H1 (cell line): ENCODE data around the gene CRTC1. TPM values are rescaled to one million over a fixed set of nuclear protein-coding genes. Genes with fewer than 3 reads are reported as not detected.

Experiments
- CTCF ChIA-PET: fragments of 300-600 bp; sonication (Branson Sonifier 250); formaldehyde crosslinking; loops from one replicate; lab custom pipeline; 2021; ENCODE audit not compliant: partially characterized antibody; lab: Charles Lee
- POLR2A ChIA-PET: fragments of 300-600 bp; sonication (Branson Sonifier 250); formaldehyde crosslinking; loops from one replicate; lab custom pipeline; 2021; ENCODE audit warnings: inconsistent platforms; ENCODE audit not compliant: partially characterized antibody; lab: Charles Lee
- DNase-seq, 2 experiments: peaks; one replicate each; pipeline versions ENCODE4 v3.0.0 to v3.0.0-alpha.2; 2010 to 2022; ENCODE audit warnings: low spot score in 2 of 2, low read depth in 1 of 2, mixed read lengths in 1 of 2
- FAIRE-seq: peaks from 2 replicates; lab custom pipeline; 2011; peaks lifted over from hg19 to GRCh38; lab: Jason Lieb, UNC
- H2AFZ ChIP-seq: 2 replicates; pipeline ENCODE4 v1.8.1; 2012; ENCODE audit warnings: low read length, inconsistent platforms
- H2AK5ac ChIP-seq: 2 replicates; pipeline ENCODE4 v1.6.1; 2013; ENCODE audit warnings: low read depth, low read length
- H2BK120ac ChIP-seq: replicated peaks from 2 replicates; pipeline ENCODE3; 2013; ENCODE audit warnings: low read depth, low read length, inconsistent platforms
- H2BK12ac ChIP-seq: 2 replicates; pipeline ENCODE4 v1.6.1; 2013; ENCODE audit warnings: low read depth, low read length
- H2BK15ac ChIP-seq: 2 replicates; pipeline ENCODE4 v1.6.1; 2013; ENCODE audit warnings: low read length
- H2BK20ac ChIP-seq: 2 replicates; pipeline ENCODE4 v1.6.1; 2013; ENCODE audit warnings: low read length
- H2BK5ac ChIP-seq: 2 replicates; pipeline ENCODE4 v1.6.1; 2013; ENCODE audit warnings: low read depth, low read length
- H3K14ac ChIP-seq: 2 replicates; pipeline ENCODE4 v1.6.1; 2013; ENCODE audit warnings: inconsistent platforms; ENCODE audit not compliant: insufficient read length
- H3K18ac ChIP-seq: 2 replicates; pipeline ENCODE4 v1.6.1; 2013; ENCODE audit warnings: low read length; ENCODE audit errors: extremely low read depth
- H3K23ac ChIP-seq: 2 replicates; pipeline ENCODE4 v1.6.1; 2013; ENCODE audit warnings: inconsistent platforms; ENCODE audit not compliant: insufficient read length
- H3K23me2 ChIP-seq: 2 replicates; pipeline ENCODE4 v1.6.1; 2013; ENCODE audit warnings: low read depth, low read length
- H3K27ac ChIP-seq: 2 replicates; pipeline ENCODE4 v1.6.1; 2011; ENCODE audit warnings: low read depth, low read length, inconsistent platforms
- H3K27me3 ChIP-seq, 4 experiments: replicated peaks in 1 of 4; 1 replicate in 1 of 4; 2 replicates in 3 of 4; pipeline versions ENCODE4 v1.6.1 to v1.8.1; 2011 to 2013; ENCODE audit warnings: low read length in 3 of 4, mild to moderate bottlenecking in 3 of 4, inconsistent platforms in 2 of 4, mixed read lengths in 2 of 4, moderate library complexity in 1 of 4; ENCODE audit not compliant: control insufficient read depth in 3 of 4, insufficient read depth in 3 of 4; ENCODE audit errors: extremely low read depth in 1 of 4
- H3K36me3 ChIP-seq, 4 experiments: 2 replicates each; pipeline versions ENCODE4 v1.6.1 to v1.8.1; 2011 to 2013; ENCODE audit warnings: mild to moderate bottlenecking in 4 of 4, low read length in 3 of 4, moderate library complexity in 2 of 4, control low read depth in 1 of 4, inconsistent platforms in 1 of 4; ENCODE audit not compliant: insufficient read depth in 4 of 4, control insufficient read depth in 2 of 4
- H3K4ac ChIP-seq: replicated peaks from 2 replicates; pipeline ENCODE3; 2013; ENCODE audit warnings: low read length, low read depth, mixed read lengths, inconsistent platforms; ENCODE audit not compliant: insufficient read length
- H3K4me1 ChIP-seq, 4 experiments: replicated peaks in 1 of 4; 1 replicate in 1 of 4; 2 replicates in 3 of 4; pipeline versions ENCODE4 v1.6.1 to v1.8.1; 2011 to 2013; ENCODE audit warnings: low read length in 3 of 4, inconsistent platforms in 2 of 4, mixed read lengths in 1 of 4; ENCODE audit not compliant: insufficient read depth in 4 of 4, control insufficient read depth in 3 of 4
- H3K4me2 ChIP-seq, 2 experiments: 2 replicates each; pipeline versions ENCODE4 v1.6.1 to v1.8.1; 2011 to 2013; ENCODE audit warnings: low read depth in 2 of 2, low read length in 2 of 2, control low read depth in 1 of 2, inconsistent platforms in 1 of 2, mild to moderate bottlenecking in 1 of 2; ENCODE audit not compliant: insufficient read depth in 1 of 2
- H3K4me3 ChIP-seq, 4 experiments: fragments of 200-600, 300-600 bp in 1 of 4; sonication (generic), shearing (Covaris generic), sonication (Bioruptor Twin) in 1 of 4; 2 replicates each; pipeline versions ENCODE4 v1.5.1 to v1.8.1; 2011 to 2016; ENCODE audit warnings: low read length in 4 of 4, low read depth in 3 of 4, control low read depth in 2 of 4, inconsistent platforms in 2 of 4, mild to moderate bottlenecking in 2 of 4, mixed read lengths in 1 of 4, moderate library complexity in 1 of 4; ENCODE audit not compliant: insufficient read depth in 2 of 4; ENCODE audit errors: extremely low read depth in 1 of 4
- H3K56ac ChIP-seq: replicated peaks from 2 replicates; pipeline ENCODE3; 2013; ENCODE audit warnings: low read depth, mild to moderate bottlenecking, mixed read lengths, low read length, inconsistent platforms; ENCODE audit not compliant: insufficient read length
- H3K79me1 ChIP-seq: 2 replicates; pipeline ENCODE4 v1.6.1; 2013; ENCODE audit warnings: low read depth, low read length, control low read depth
- H3K79me2 ChIP-seq, 2 experiments: 2 replicates each; pipeline versions ENCODE4 v1.6.1 to v1.8.1; 2012 to 2013; ENCODE audit warnings: low read length in 2 of 2, mild to moderate bottlenecking in 2 of 2, inconsistent platforms in 1 of 2; ENCODE audit not compliant: insufficient read depth in 2 of 2, control insufficient read depth in 1 of 2
- H3K9ac ChIP-seq, 4 experiments: replicated peaks in 1 of 4; 1 replicate in 1 of 4; 2 replicates in 3 of 4; pipeline versions ENCODE4 v1.6.1 to v1.8.1; 2011 to 2013; ENCODE audit warnings: low read depth in 3 of 4, low read length in 3 of 4, control low read depth in 2 of 4, mild to moderate bottlenecking in 2 of 4, moderate library complexity in 2 of 4, inconsistent platforms in 1 of 4; ENCODE audit errors: extremely low read depth in 1 of 4
- H3K9me3 ChIP-seq, 2 experiments: 2 replicates each; pipeline versions ENCODE4 v1.6.1 to v1.8.1; 2012 to 2013; ENCODE audit warnings: mild to moderate bottlenecking in 2 of 2, moderate library complexity in 2 of 2, control low read depth in 1 of 2, inconsistent platforms in 1 of 2, low read depth in 1 of 2, low read length in 1 of 2, mixed read lengths in 1 of 2; ENCODE audit not compliant: insufficient read depth in 2 of 2
- H4K20me1 ChIP-seq, 2 experiments: replicated peaks in 1 of 2; 2 replicates each; pipeline versions ENCODE3 to v1.8.1; 2011 to 2013; ENCODE audit warnings: inconsistent platforms in 2 of 2, low read length in 2 of 2, mild to moderate bottlenecking in 1 of 2; ENCODE audit not compliant: insufficient read depth in 2 of 2, control insufficient read depth in 1 of 2
- H4K5ac ChIP-seq: 2 replicates; pipeline ENCODE4 v1.6.1; 2013; ENCODE audit warnings: low read length, low read depth, mixed read lengths, inconsistent platforms; ENCODE audit not compliant: insufficient read length
- H4K8ac ChIP-seq: 2 replicates; pipeline ENCODE4 v1.8.0; 2013; ENCODE audit warnings: mild to moderate bottlenecking, moderate library complexity, low read length, inconsistent platforms; ENCODE audit not compliant: insufficient read depth; ENCODE audit errors: extremely low read depth
- H4K91ac ChIP-seq: replicated peaks from 2 replicates; pipeline ENCODE3; 2013; ENCODE audit warnings: low read length, mixed read lengths, inconsistent platforms; ENCODE audit not compliant: insufficient read length
- BCL11A ChIP-seq, 2 experiments: IDR thresholded peaks; one replicate each; pipeline ENCODE4 v1.6.1; 2011; ENCODE audit warnings: low read depth in 2 of 2, low read length in 2 of 2, mild to moderate bottlenecking in 2 of 2
- CHD2 ChIP-seq: IDR thresholded peaks from 2 replicates; pipeline ENCODE4 v1.6.1; 2012; ENCODE audit warnings: low read length, improper control_type of control experiment
- EGR1 ChIP-seq: IDR thresholded peaks from 2 replicates; pipeline ENCODE4 v1.6.1; 2011; ENCODE audit warnings: low read depth, low read length, borderline replicate concordance
- EP300 ChIP-seq, 2 experiments: IDR thresholded peaks; 1 replicate in 1 of 2; 2 replicates in 1 of 2; pipeline ENCODE4 v1.6.1; 2011 to 2012; ENCODE audit warnings: low read depth in 2 of 2, low read length in 2 of 2, mild to moderate bottlenecking in 2 of 2, borderline replicate concordance in 1 of 2, inconsistent platforms in 1 of 2, moderate library complexity in 1 of 2
- GABPA ChIP-seq: IDR thresholded peaks from 2 replicates; pipeline ENCODE4 v1.6.1; 2011; ENCODE audit warnings: mild to moderate bottlenecking, low read length, moderate library complexity, borderline replicate concordance; ENCODE audit not compliant: insufficient read depth
- MAX ChIP-seq: IDR thresholded peaks from 2 replicates; pipeline ENCODE4 v1.6.1; 2012; ENCODE audit warnings: inconsistent platforms
- SP1 ChIP-seq: IDR thresholded peaks from 2 replicates; pipeline ENCODE4 v1.6.1; 2011; ENCODE audit warnings: low read depth, low read length
- SP2 ChIP-seq: IDR thresholded peaks from 2 replicates; pipeline ENCODE4 v1.6.1; 2012; ENCODE audit warnings: mild to moderate bottlenecking, low read length, inconsistent platforms
- SRF ChIP-seq: IDR thresholded peaks from 2 replicates; pipeline ENCODE4 v1.6.1; 2011; ENCODE audit warnings: mild to moderate bottlenecking, low read depth, low read length, moderate library complexity
- TAF7 ChIP-seq: optimal IDR thresholded peaks from 2 replicates; pipeline ENCODE3; 2011; ENCODE audit warnings: low read depth, mild to moderate bottlenecking, inconsistent platforms, low read length, moderate library complexity, borderline replicate concordance
- YY1 ChIP-seq: IDR thresholded peaks from 2 replicates; pipeline ENCODE4 v1.6.1; 2011; ENCODE audit warnings: low read depth, mild to moderate bottlenecking, low read length
- WGBS, 2 experiments: shearing (Covaris generic) in 1 of 2; methylation state at CpG; one replicate each; pipeline versions ENCODE4 v1.1.6 to v1.1.7; 2013 to 2015; ENCODE audit warnings: low lambda C conversion rate in 2 of 2, mixed read lengths in 2 of 2, inconsistent platforms in 1 of 2, low coverage in 1 of 2, missing lambda C conversion rate in 1 of 2; ENCODE audit not compliant: insufficient replicate concordance in 2 of 2, insufficient coverage in 1 of 2, insufficient read length in 1 of 2; ENCODE audit errors: extremely low coverage in 1 of 2, missing lambda C conversion rate in 1 of 2; 5-methylcytosine and 5-hydroxymethylcytosine counted together
- polyA plus RNA-seq, 7 experiments: library from polyadenylated mRNA; depleted of rRNA in 3 of 7; stranded (reverse) in 5 of 7; unstranded in 2 of 7; fragments of >200 nt in 5 of 7; fragments of 200-250 nt in 2 of 7; gene quantifications; 1 replicate in 5 of 7; 2 replicates in 1 of 7; 4 replicates in 1 of 7; pipeline versions ENCODE4 v1.2.1 to v1.2.3, GENCODE V29; 2011 to 2013; ENCODE audit warnings: missing spikeins in 2 of 7, mixed read lengths in 2 of 7
- total RNA-seq: library from RNA; stranded (reverse); fragmentation: NEBNext Ultra II Directional; extraction: Animal tissue kit (Norgen Biotek cat#: 25700); gene quantifications from 2 replicates; pipeline ENCODE4 v1.2.1, GENCODE V29; 2021

CRTC1 gene
- total and polyA plus RNA-seq, 2 of the 8 experiments (the other 6 are each of a cell fraction or from before 2014, with no cell fraction given), result 2.9 to 8.5 TPM

GRCh38 chr19:18741124-18742121, 57.9 kb downstream of the CRTC1 start:
- Histone ChIP-seq H3K4me3 (no peak overlapping the region), H3K4ac (no peak overlapping the region), H4K5ac (no peak overlapping the region), H3K27ac (no peak overlapping the region), H3K23ac (no peak overlapping the region), H2BK20ac (no peak overlapping the region), H3K14ac (peak overlapping the region; percentile 37), H3K56ac (no peak overlapping the region), H4K20me1 (peaks cover 2 to 3% of the 10 kb centered on the region in 2 experiments), H2BK120ac (no peak overlapping the region), H3K23me2 (no peaks in the 10 kb centered on the region; the same call in 1 of the 2 replicates), H3K9me3 (no peaks in the 10 kb centered on the region), H3K4me2 (no peak overlapping the region), H3K9ac (no peak overlapping the region; a peak in 1 of 7 replicates), H3K18ac (no peak overlapping the region), H3K79me1 (peaks cover 2% of the 10 kb centered on the region; the same call in 1 of the 2 replicates), H2BK15ac (no peak overlapping the region), H3K79me2 (no peaks in the 10 kb centered on the region), H4K91ac (no peak overlapping the region), H3K36me3 (no peaks in the 10 kb centered on the region), H3K27me3 (no peaks in the 10 kb centered on the region), H2BK5ac (no peak overlapping the region), H2AK5ac (no peak overlapping the region), H2BK12ac (no peak overlapping the region), H2AFZ (no peak overlapping the region), H4K8ac (peak overlapping the region; percentile 65), H3K4me1 (peaks cover 0 to 9% (median under 1%) of the 10 kb centered on the region in 4 experiments; a peak in 4 of 7 replicates)
- FAIRE-seq, result no peak
- 91% methylated on average over 25 of the region's 27 CpGs; no CpG with 5 or more reads in 1 of the 2 experiments for WGBS, 2 experiments
- ChIA-PET CTCF (interaction anchor here (0.6 to 1.8 kb wide), 9 partner anchors 9 to 275 kb away, joined by 3 to 6 read pairs (median 4); no protein-coding TSS in a partner anchor), POLR2A (interaction anchor here (0.9 kb wide), 1 partner anchor 10 kb away, joined by 3 read pairs; no protein-coding TSS in a partner anchor)
- no peak for DNase-seq
- no peak for TF ChIP-seq YY1
- TF ChIP-seq SP1, result no peak
- no peak for TF ChIP-seq GABPA
- TF ChIP-seq MAX, result no peak
- TF ChIP-seq BCL11A (IDR thresholded peaks at IDR 0.05; ENCODE audit: low read depth in 2 of 2, low read length in 2 of 2), result no peak
- no peak for TF ChIP-seq SRF
- no peak for TF ChIP-seq EP300 (IDR thresholded peaks at IDR 0.05; ENCODE audit: borderline replicate concordance in 1 of 2, low read depth in 2 of 2, low read length in 2 of 2)
- TF ChIP-seq CHD2, result no peak
- TF ChIP-seq SP2, result no peak
- TF ChIP-seq EGR1, result no peak
- no peak for TF ChIP-seq TAF7
